ENCODE results near the gene NHERF2.

GRCh38 chr16:2003827-2004641 lies 22.7 kb upstream of the NHERF2 start:
- TF ChIP-seq SP1 (IDR thresholded peaks at IDR 0.05) (no peak), BHLHE40 (IDR thresholded peaks at IDR 0.05; ENCODE audit: borderline replicate concordance) (no peak), HDGF (IDR thresholded peaks at IDR 0.05; ENCODE audit: borderline replicate concordance) (no peak), ELF4 (IDR thresholded peaks at IDR 0.05) (no peak), FOXM1 (IDR thresholded peaks at IDR 0.05; ENCODE audit: borderline replicate concordance) (no peak), NFRKB (IDR thresholded peaks at IDR 0.05) (no peak), FOXK2 (IDR thresholded peaks at IDR 0.05) (no peak), L3MBTL2 (conservative IDR thresholded peaks at IDR 0.05) (no peak), TARDBP (IDR thresholded peaks at IDR 0.05) (no peak), ARNT (IDR thresholded peaks at IDR 0.05) (no peak), FOXA1 (IDR thresholded peaks at IDR 0.05) (no peak), SUZ12 (IDR thresholded peaks at IDR 0.05) (no peak), CTBP1 (IDR thresholded peaks at IDR 0.05; ENCODE audit: borderline replicate concordance) (no peak), ZNF384 (IDR thresholded peaks at IDR 0.05) (no peak)
